ENCODE data around the gene SCGN.

- no peak for TF ChIP-seq TCF12 (IDR thresholded peaks at IDR 0.05; ENCODE audit: low read depth)
- no peak for TF ChIP-seq TEAD4 (IDR thresholded peaks at IDR 0.05)
- TF ChIP-seq ZBTB7A (IDR thresholded peaks at IDR 0.05; ENCODE audit: low read depth), result no peak
- no peak for TF ChIP-seq USF1 (IDR thresholded peaks at IDR 0.05)
- no peak for TF ChIP-seq EP300 (IDR thresholded peaks at IDR 0.05; ENCODE audit: borderline replicate concordance)
- TF ChIP-seq REST (IDR thresholded peaks at IDR 0.05; ENCODE audit: low read depth), result no peak
Measured at GRCh38 chr6:25685251-25685650, 33.2 kb downstream of the SCGN start.
